Stimulated activated CD4-positive, alpha-beta T cell treated with anti-CD3 and anti-CD28 coated beads, Interleukin-2, amount 100 ng/mL, for 24 hours (primary cell): ENCODE measurements around the gene TP73.

Experiments
- DNase-seq, 2 donors: peaks; one replicate each; pipeline ENCODE4 v3.0.0-alpha.2; 2020

Gene TP73

GRCh38 chr1:3673381-3674099 lies 21.2 kb downstream of the TP73 start:
- no peak for DNase-seq

- DNase-seq, result no peak
Measured at GRCh38 chr1:3674100-3675094, 22.1 kb downstream of the TP73 start.

- DNase-seq, result no peak
Measured at GRCh38 chr1:3675436-3675835, 23.1 kb downstream of the TP73 start.

- peak in 1 of 2 donors; percentile 13 for DNase-seq
Measured at GRCh38 chr1:3676581-3677470, 24.5 kb downstream of the TP73 start.

GRCh38 chr1:3677484-3677883 lies 25.2 kb downstream of the TP73 start:
- no peak for DNase-seq

GRCh38 chr1:3678361-3679097 lies 26.2 kb downstream of the TP73 start:
- DNase-seq, result no peak

GRCh38 chr1:3679098-3679555 lies 26.8 kb downstream of the TP73 start:
- no peak for DNase-seq

- no peak for DNase-seq
Measured at GRCh38 chr1:3679799-3680453, 27.6 kb downstream of the TP73 start.

GRCh38 chr1:3680488-3681230 lies 28.3 kb downstream of the TP73 start:
- no peak for DNase-seq

GRCh38 chr1:3681231-3681897 lies 29.0 kb downstream of the TP73 start:
- no peak for DNase-seq

GRCh38 chr1:3681898-3682806 lies 29.8 kb downstream of the TP73 start:
- DNase-seq, result no peak

- no peak for DNase-seq
Measured at GRCh38 chr1:3683197-3683596, 30.9 kb downstream of the TP73 start.

- DNase-seq, result peak in 1 of 2 donors; percentile 17
Measured at GRCh38 chr1:3683992-3684391, 31.7 kb downstream of the TP73 start.

GRCh38 chr1:3685222-3685621 lies 32.9 kb downstream of the TP73 start:
- no peak for DNase-seq

- no peak for DNase-seq
Measured at GRCh38 chr1:3685906-3686305, 33.6 kb downstream of the TP73 start.

- DNase-seq, result no peak
Measured at GRCh38 chr1:3687504-3687903, 35.2 kb downstream of the TP73 start.

- no peak for DNase-seq
Measured at GRCh38 chr1:3688356-3689137, 36.2 kb downstream of the TP73 start.

- no peak for DNase-seq
Measured at GRCh38 chr1:3689138-3689750, 36.9 kb downstream of the TP73 start.
